T-cell (primary cell): ENCODE results near the gene IPO5. TPM values are rescaled to one million over a fixed set of nuclear protein-coding genes. Genes with fewer than 3 reads are reported as not detected.

Experiments
- ATAC-seq, 4 experiments: fragments of 200-7000 bp in 3 of 4; fragments of 150-1000 bp in 1 of 4; cut with Tn5 transposase; replicated peaks in 1 of 4; 1 replicate in 3 of 4; 2 replicates in 1 of 4; pipeline ENCODE4 v1.10.0; 2021; ENCODE audit warnings: moderate library complexity in 3 of 4, mild to moderate bottlenecking in 2 of 4, moderate number of reproducible peaks in 1 of 4
- CTCF ChIA-PET, 2 donors: fragments of 300-600 bp; sonication (Branson Sonifier 250); formaldehyde crosslinking; loops; one replicate each; lab custom pipeline; 2022; ENCODE audit warnings: antibody characterized with exemption in 2 of 2; lab: Charles Lee
- POLR2A ChIA-PET, 2 donors: fragments of 300-600 bp; sonication (Branson Sonifier 250); formaldehyde crosslinking; loops; one replicate each; lab custom pipeline; 2022; ENCODE audit warnings: antibody characterized with exemption in 2 of 2; lab: Charles Lee
- DNase-seq, 35 experiments: peaks; one replicate each; pipeline versions ENCODE4 v3.0.0 to v3.0.0-alpha.2; 2013 to 2023
- H3K27ac ChIP-seq: one replicate; pipeline ENCODE4 v1.5.1; 2013; ENCODE audit warnings: low read length
- H3K27me3 ChIP-seq, 2 experiments: replicated peaks in 1 of 2; 1 replicate in 1 of 2; 2 replicates in 1 of 2; pipeline versions ENCODE4 v1.6.1 to v1.7.0; 2013; ENCODE audit warnings: low read length in 1 of 2, mixed read lengths in 1 of 2; ENCODE audit not compliant: control insufficient read depth in 2 of 2, insufficient read depth in 2 of 2; ENCODE audit errors: extremely low read depth in 1 of 2
- H3K36me3 ChIP-seq, 2 donors: 1 replicate in 1 of 2; 2 replicates in 1 of 2; pipeline versions ENCODE4 v1.6.1 to v1.7.0; 2013; ENCODE audit warnings: low read length in 1 of 2; ENCODE audit not compliant: control insufficient read depth in 2 of 2, insufficient read depth in 1 of 2; ENCODE audit errors: extremely low read depth in 1 of 2
- H3K4me1 ChIP-seq, 2 experiments: 1 replicate in 1 of 2; 2 replicates in 1 of 2; pipeline versions ENCODE4 v1.6.1 to v1.7.0; 2013; ENCODE audit warnings: low read length in 2 of 2, mixed read lengths in 1 of 2; ENCODE audit not compliant: insufficient read depth in 2 of 2, control insufficient read depth in 1 of 2; ENCODE audit errors: extremely low read depth in 1 of 2
- H3K4me3 ChIP-seq, 2 donors: 1 replicate in 1 of 2; 2 replicates in 1 of 2; pipeline versions ENCODE4 v1.5.1 to v1.7.0; 2013; ENCODE audit warnings: mild to moderate bottlenecking in 2 of 2, low read length in 1 of 2, moderate library complexity in 1 of 2; ENCODE audit not compliant: control insufficient read depth in 1 of 2; ENCODE audit errors: extremely low read depth in 1 of 2
- H3K9me3 ChIP-seq: 2 replicates; pipeline ENCODE4 v1.7.0; 2013
- H3K27ac Mint-ChIP-seq, 2 donors: one replicate each; pipeline ENCODE4 v1.8.0; 2020 to 2021; ENCODE audit warnings: mild to moderate bottlenecking in 2 of 2, mixed read lengths in 2 of 2
- H3K27me3 Mint-ChIP-seq, 2 donors: one replicate each; pipeline ENCODE4 v1.8.0; 2021 to 2022; ENCODE audit warnings: mixed read lengths in 2 of 2
- H3K36me3 Mint-ChIP-seq: one replicate; pipeline ENCODE4 v1.8.0; 2021; ENCODE audit warnings: mixed read lengths
- H3K4me1 Mint-ChIP-seq, 3 donors: one replicate each; pipeline ENCODE4 v1.8.0; 2020 to 2022; ENCODE audit warnings: mixed read lengths in 3 of 3, mild to moderate bottlenecking in 1 of 3
- H3K4me3 Mint-ChIP-seq, 3 donors: one replicate each; pipeline ENCODE4 v1.8.0; 2020 to 2022; ENCODE audit warnings: mild to moderate bottlenecking in 3 of 3, mixed read lengths in 3 of 3, moderate library complexity in 3 of 3
- H3K9me3 Mint-ChIP-seq, 3 donors: one replicate each; pipeline ENCODE4 v1.8.0; 2020 to 2022; ENCODE audit warnings: mixed read lengths in 3 of 3
- WGBS: methylation state at CpG from one replicate; pipeline ENCODE4 v1.1.5; 2013; ENCODE audit warnings: missing lambda C conversion rate; ENCODE audit not compliant: insufficient coverage; 5-methylcytosine and 5-hydroxymethylcytosine counted together
- total RNA-seq, 35 experiments: library from RNA in 6 of 35; stranded (reverse) in 6 of 35; fragments of 120-200 nt in 1 of 35; gene quantifications; one replicate each; pipeline versions ENCODE4 v1.2.1 to v1.2.4 and lab custom pipeline; 2013 to 2026

IPO5 gene
- total RNA-seq, 5 donors from 2014 or later (not counting 1 experiment from before 2014, with no cell fraction given) = 70.7 to 81.6 (median 75.7) TPM

- POLR2A ChIA-PET = no interaction called here
- peaks cover 0 to 18% of the 10 kb centered on the region in 2 experiments for H3K27me3 ChIP-seq
- H3K36me3 ChIP-seq = no peaks in the 10 kb centered on the region
- no peak overlapping the region for H3K4me3 Mint-ChIP-seq
- no peaks in the 10 kb centered on the region for H3K4me1 ChIP-seq
- no peak overlapping the region for H3K27ac Mint-ChIP-seq
- no peak overlapping the region for H3K27ac ChIP-seq
- peaks cover 19 to 23% of the 10 kb centered on the region in 2 donors for H3K27me3 Mint-ChIP-seq
- WGBS = 100% methylated on average over 3 of the region's 6 CpGs
- CTCF ChIA-PET = interaction anchor here in 1 of 2 donors (0.7 kb wide), 1 partner anchor 999 kb away, joined by 4 read pairs; no protein-coding TSS in a partner anchor
- ATAC-seq (no peak), DNase-seq (no peak)
- no peaks in the 10 kb centered on the region for H3K9me3 ChIP-seq
- no peaks in the 10 kb centered on the region for H3K4me1 Mint-ChIP-seq
- no peaks in the 10 kb centered on the region for H3K36me3 Mint-ChIP-seq
- H3K4me3 ChIP-seq = no peak overlapping the region
- H3K9me3 Mint-ChIP-seq = peaks cover 4% of the 10 kb centered on the region in 3 donors
Observed at GRCh38 chr13:98052412-98052811, 98.9 kb downstream of the IPO5 start.

DNA sequence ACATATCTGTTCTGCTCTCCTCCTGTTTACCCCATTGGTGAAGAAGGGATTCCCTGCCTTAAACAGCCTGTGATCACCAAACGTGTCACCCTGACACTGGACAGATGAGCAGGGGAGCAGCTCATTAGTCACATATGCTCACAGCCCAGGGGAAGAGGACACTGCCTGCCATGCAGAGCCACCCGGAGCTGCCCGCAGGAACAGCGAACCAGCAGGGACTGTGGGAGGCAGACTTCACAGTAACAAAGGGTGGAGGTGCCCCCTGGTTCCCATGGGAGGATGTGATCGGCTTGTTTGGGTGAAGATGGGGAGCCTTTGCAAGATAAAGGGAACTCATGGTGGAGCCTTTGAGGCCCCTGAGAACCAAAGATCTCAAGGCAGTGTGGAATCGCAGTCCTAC lies 100.8 kb downstream of the IPO5 start:
- no peaks in the 10 kb centered on the region for H3K4me1 Mint-ChIP-seq
- no peaks in the 10 kb centered on the region for H3K36me3 Mint-ChIP-seq
- Histone ChIP-seq H3K4me3 (no peak overlapping the region), H3K9me3 (no peaks in the 10 kb centered on the region), H3K4me1 (no peaks in the 10 kb centered on the region), H3K27me3 (peaks cover 0 to 18% of the 10 kb centered on the region in 2 experiments), H3K27ac (no peak overlapping the region), H3K36me3 (no peaks in the 10 kb centered on the region)
- H3K4me3 Mint-ChIP-seq = no peak overlapping the region
- CTCF ChIA-PET = no interaction called here
- 84% methylated on average over 5 of the region's 6 CpGs for WGBS
- no peak for DNase-seq
- peaks cover 19 to 23% of the 10 kb centered on the region in 2 donors for H3K27me3 Mint-ChIP-seq
- no peak for ATAC-seq
- no peak overlapping the region for H3K27ac Mint-ChIP-seq
- POLR2A ChIA-PET = no interaction called here
- H3K9me3 Mint-ChIP-seq = peaks cover 4% of the 10 kb centered on the region in 3 donors

DNA sequence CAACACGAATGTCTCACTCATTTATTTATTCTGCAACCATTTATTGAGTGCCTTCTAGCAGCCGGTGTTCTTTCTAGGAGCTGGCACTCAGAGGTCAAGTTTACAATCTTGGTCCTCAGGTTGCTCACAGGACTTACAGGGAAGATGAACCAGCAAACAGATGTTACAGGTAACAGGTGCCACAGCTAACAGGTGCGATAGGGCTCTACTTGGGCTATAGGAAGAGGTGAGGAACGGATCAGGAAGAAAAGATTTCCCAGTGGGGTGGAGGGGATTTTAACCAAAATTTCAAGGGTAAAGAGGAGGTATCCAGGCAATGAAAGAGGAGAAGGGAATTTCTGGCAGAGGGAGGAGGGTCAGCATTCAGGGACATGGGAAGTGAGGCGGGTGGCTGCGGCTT lies 102.1 kb downstream of the IPO5 start:
- no peak for DNase-seq
- no peaks in the 10 kb centered on the region for H3K9me3 ChIP-seq
- H3K4me1 ChIP-seq = no peaks in the 10 kb centered on the region
- no peak overlapping the region for H3K27ac Mint-ChIP-seq
- no peaks in the 10 kb centered on the region for H3K36me3 ChIP-seq
- H3K27me3 ChIP-seq = peaks cover 0 to 18% of the 10 kb centered on the region in 2 experiments
- ChIA-PET CTCF (no interaction called here), POLR2A (no interaction called here)
- H3K4me3 ChIP-seq = no peak overlapping the region
- peaks cover 19% of the 10 kb centered on the region in 2 donors for H3K27me3 Mint-ChIP-seq
- no peak for ATAC-seq
- H3K4me3 Mint-ChIP-seq = no peak overlapping the region
- H3K9me3 Mint-ChIP-seq = peaks cover 4% of the 10 kb centered on the region in 3 donors
- no peak overlapping the region for H3K27ac ChIP-seq
- H3K36me3 Mint-ChIP-seq = no peaks in the 10 kb centered on the region
- 86% methylated on average over 6 of the region's 6 CpGs for WGBS
- no peaks in the 10 kb centered on the region for H3K4me1 Mint-ChIP-seq

DNA sequence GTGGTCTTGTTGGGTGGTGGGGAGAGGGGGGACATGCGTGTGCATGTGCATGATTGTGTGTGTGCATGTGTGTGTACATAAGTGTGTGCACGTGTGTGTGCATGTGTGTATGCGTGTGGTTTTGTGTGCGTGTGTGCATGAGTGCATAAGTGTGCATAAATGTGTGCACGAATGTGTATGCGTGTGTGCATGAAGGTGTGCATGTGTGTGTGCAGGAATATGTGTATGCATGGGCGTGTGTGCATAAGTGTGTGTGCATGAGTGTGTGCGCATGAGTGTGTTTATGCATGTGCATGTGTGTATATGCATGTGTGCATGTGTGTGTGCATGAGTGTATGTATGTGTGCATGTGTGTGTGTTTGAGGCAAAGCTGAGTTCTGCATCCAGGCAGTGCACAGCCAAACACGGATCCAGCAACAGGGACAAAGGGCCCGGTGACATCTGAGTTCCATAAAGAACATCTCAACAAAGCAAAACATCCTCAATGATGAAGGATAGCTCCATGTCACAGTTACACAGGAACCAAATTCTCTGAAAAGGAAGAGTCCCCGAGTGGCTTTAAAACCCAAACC lies 103.5 kb downstream of the IPO5 start:
- CTCF ChIA-PET = no interaction called here
- Mint-ChIP-seq H3K36me3 (no peaks in the 10 kb centered on the region), H3K27ac (no peak overlapping the region), H3K4me1 (no peaks in the 10 kb centered on the region), H3K4me3 (no peak overlapping the region), H3K9me3 (peaks cover 4% of the 10 kb centered on the region in 3 donors), H3K27me3 (peaks cover 19% of the 10 kb centered on the region in 2 donors)
- Histone ChIP-seq H3K27ac (no peak overlapping the region), H3K27me3 (peaks cover 0 to 15% of the 10 kb centered on the region in 2 experiments), H3K4me3 (no peak overlapping the region), H3K9me3 (no peaks in the 10 kb centered on the region), H3K4me1 (no peaks in the 10 kb centered on the region), H3K36me3 (no peaks in the 10 kb centered on the region)
- ATAC-seq (no peak), DNase-seq (no peak)
- POLR2A ChIA-PET = no interaction called here
- WGBS = 92% methylated on average over 9 of the region's 11 CpGs

- no peak for ATAC-seq
- H3K4me3 ChIP-seq = no peak overlapping the region
- H3K27ac Mint-ChIP-seq = no peak overlapping the region
- H3K4me1 ChIP-seq = no peaks in the 10 kb centered on the region
- no peaks in the 10 kb centered on the region for H3K9me3 Mint-ChIP-seq
- no peak for DNase-seq
- no peaks in the 10 kb centered on the region for H3K36me3 Mint-ChIP-seq
- 83% methylated on average over 7 of the region's 7 CpGs for WGBS
- no peak overlapping the region for H3K4me3 Mint-ChIP-seq
- H3K27me3 ChIP-seq = peaks cover 0 to 10% of the 10 kb centered on the region in 2 experiments
- peaks cover 14% of the 10 kb centered on the region in 2 donors for H3K27me3 Mint-ChIP-seq
- CTCF ChIA-PET = no interaction called here
- POLR2A ChIA-PET = no interaction called here
- H3K27ac ChIP-seq = no peak overlapping the region
- H3K4me1 Mint-ChIP-seq = no peaks in the 10 kb centered on the region
- no peaks in the 10 kb centered on the region for H3K36me3 ChIP-seq
- H3K9me3 ChIP-seq = no peaks in the 10 kb centered on the region
Observed at GRCh38 chr13:98059276-98059675, 105.8 kb downstream of the IPO5 start.

GRCh38 chr13:98060282-98060681 lies 106.8 kb downstream of the IPO5 start:
- H3K36me3 Mint-ChIP-seq = no peaks in the 10 kb centered on the region
- no peaks in the 10 kb centered on the region for H3K4me1 ChIP-seq
- DNase-seq (no peak), ATAC-seq (no peak)
- 100% methylated on average over 1 of the region's 3 CpGs for WGBS
- H3K27ac Mint-ChIP-seq = no peak overlapping the region
- ChIA-PET CTCF (no interaction called here), POLR2A (no interaction called here)
- H3K36me3 ChIP-seq = no peaks in the 10 kb centered on the region
- H3K27me3 Mint-ChIP-seq = peaks cover 12 to 14% of the 10 kb centered on the region in 2 donors
- no peaks in the 10 kb centered on the region for H3K9me3 ChIP-seq
- H3K4me3 ChIP-seq = no peak overlapping the region
- H3K9me3 Mint-ChIP-seq = no peaks in the 10 kb centered on the region
- H3K27me3 ChIP-seq = peaks cover 0 to 8% of the 10 kb centered on the region in 2 experiments
- no peak overlapping the region for H3K4me3 Mint-ChIP-seq
- H3K27ac ChIP-seq = no peak overlapping the region
- no peaks in the 10 kb centered on the region for H3K4me1 Mint-ChIP-seq
